Mesodermal cell (in vitro differentiated cells): ENCODE measurements around the gene LAMA5.

Experiments
- H3K27ac ChIP-seq: 2 replicates; pipeline ENCODE4 v1.7.0; 2013; ENCODE audit warnings: mild to moderate bottlenecking, low read depth, low read length, moderate library complexity; ENCODE audit not compliant: severe bottlenecking
- H3K36me3 ChIP-seq: 2 replicates; pipeline ENCODE4 v1.7.1; 2013; ENCODE audit warnings: mild to moderate bottlenecking, low read length, moderate library complexity; ENCODE audit not compliant: control insufficient read depth, insufficient read depth
- H3K4me1 ChIP-seq: one replicate; pipeline ENCODE4 v1.7.1; 2013; ENCODE audit warnings: mild to moderate bottlenecking, low read length; ENCODE audit not compliant: insufficient read depth, control insufficient read depth, poor library complexity, severe bottlenecking
- H3K4me3 ChIP-seq: 2 replicates; pipeline ENCODE4 v1.7.0; 2013; ENCODE audit warnings: low read length, control low read depth, mild to moderate bottlenecking; ENCODE audit not compliant: insufficient read depth, poor library complexity, severe bottlenecking; ENCODE audit errors: extremely low read depth
- H3K9me3 ChIP-seq: 2 replicates; pipeline ENCODE4 v1.7.1; 2013; ENCODE audit warnings: mild to moderate bottlenecking, low read length, moderate library complexity; ENCODE audit not compliant: control insufficient read depth
- WGBS, 2 experiments: methylation state at CpG; one replicate each; pipeline ENCODE4 v1.1.5; 2013; ENCODE audit warnings: missing lambda C conversion rate in 2 of 2; ENCODE audit not compliant: insufficient coverage in 2 of 2; 5-methylcytosine and 5-hydroxymethylcytosine counted together

Gene LAMA5

GRCh38 chr20:62328684-62329388 is 38.3 kb downstream of the LAMA5 start:
- H3K27ac ChIP-seq = no peak overlapping the region
- 94% methylated on average over 25 to 26 of the region's 26 CpGs for WGBS, 2 experiments
- no peaks in the 10 kb centered on the region for H3K9me3 ChIP-seq
- peaks cover 79% of the 10 kb centered on the region for H3K36me3 ChIP-seq
- H3K4me1 ChIP-seq = no peaks in the 10 kb centered on the region
- H3K4me3 ChIP-seq = no peak overlapping the region

DNA sequence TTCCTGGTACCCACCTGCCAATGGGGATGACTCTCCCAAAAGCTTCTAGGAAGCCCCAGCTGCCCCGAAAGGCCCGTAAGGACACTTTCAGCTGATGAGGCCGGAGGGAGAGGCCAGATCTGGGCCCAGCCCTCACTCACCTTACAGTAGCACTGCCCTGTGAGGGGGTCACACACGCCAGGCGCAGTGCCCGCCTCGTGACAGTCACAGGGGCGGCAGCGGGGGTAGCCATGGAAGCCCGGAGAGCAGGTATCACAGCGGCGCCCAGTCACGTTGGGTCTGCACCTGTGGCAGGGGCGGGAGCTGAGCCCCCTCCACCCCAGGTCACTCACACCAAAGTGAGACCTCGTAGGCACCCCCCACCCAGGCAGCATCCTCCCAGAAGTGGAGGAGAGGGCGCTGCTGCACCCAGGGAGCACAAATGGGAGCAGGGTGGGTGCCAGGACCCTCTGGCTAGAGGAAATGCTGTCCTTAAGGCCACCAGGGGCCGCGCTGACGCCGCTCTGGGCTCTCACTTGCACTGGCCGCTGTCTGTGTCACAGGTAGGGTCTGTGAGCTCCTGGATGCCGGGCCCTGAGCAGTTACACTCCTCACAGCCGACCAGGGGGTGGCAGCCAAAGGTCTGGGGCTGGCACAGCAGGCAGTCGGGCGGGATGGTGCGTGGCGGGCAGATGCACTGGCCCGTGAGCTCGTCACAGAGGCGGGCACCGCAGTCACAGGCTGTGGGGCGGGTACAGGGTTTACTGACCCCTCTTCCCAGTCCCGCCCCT is 39.2 kb downstream of the LAMA5 start:
- WGBS, 2 experiments = 92 to 98% methylated on average over 18 to 25 of the region's 33 CpGs
- no peaks in the 10 kb centered on the region for H3K9me3 ChIP-seq
- peaks cover 79% of the 10 kb centered on the region for H3K36me3 ChIP-seq
- no peaks in the 10 kb centered on the region for H3K4me1 ChIP-seq
- H3K27ac ChIP-seq = no peak overlapping the region
- no peak overlapping the region for H3K4me3 ChIP-seq

- H3K4me3 ChIP-seq = no peak overlapping the region
- 81 to 85% methylated on average over 18 to 27 of the region's 30 CpGs for WGBS, 2 experiments
- H3K4me1 ChIP-seq = no peaks in the 10 kb centered on the region
- H3K9me3 ChIP-seq = no peaks in the 10 kb centered on the region
- H3K36me3 ChIP-seq = peaks cover 74% of the 10 kb centered on the region
- no peak overlapping the region for H3K27ac ChIP-seq
Measured at GRCh38 chr20:62326959-62327725, 40.0 kb downstream of the LAMA5 start.

DNA sequence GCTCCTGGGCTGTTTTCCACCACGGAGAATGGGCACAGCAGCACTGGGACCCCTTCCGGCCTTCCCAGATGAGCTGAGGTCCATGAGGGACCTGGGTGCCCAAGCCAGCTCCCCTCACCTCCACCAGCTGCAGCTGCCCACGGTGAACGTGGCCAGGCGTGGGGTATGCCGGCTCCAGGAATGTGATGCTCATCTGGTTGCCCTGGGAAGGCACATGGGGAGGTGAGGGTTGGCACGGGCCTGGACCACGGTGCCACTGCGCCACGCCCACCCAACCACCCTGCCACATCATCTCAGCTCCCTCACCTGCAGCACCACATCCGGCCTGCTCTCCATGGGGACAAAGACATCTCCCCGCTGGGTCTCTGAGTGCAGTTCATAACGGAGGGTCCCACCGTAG is 40.6 kb downstream of the LAMA5 start:
- no peak overlapping the region for H3K27ac ChIP-seq
- 94 to 97% methylated on average over 7 to 12 of the region's 14 CpGs for WGBS, 2 experiments
- peaks cover 74% of the 10 kb centered on the region for H3K36me3 ChIP-seq
- H3K4me3 ChIP-seq = no peak overlapping the region
- no peaks in the 10 kb centered on the region for H3K4me1 ChIP-seq
- no peaks in the 10 kb centered on the region for H3K9me3 ChIP-seq

- H3K9me3 ChIP-seq = no peaks in the 10 kb centered on the region
- no peaks in the 10 kb centered on the region for H3K4me1 ChIP-seq
- WGBS, 2 experiments = 87 to 96% methylated on average over 12 to 13 of the region's 14 CpGs
- H3K27ac ChIP-seq = no peak overlapping the region
- peaks cover 74% of the 10 kb centered on the region for H3K36me3 ChIP-seq
- no peak overlapping the region for H3K4me3 ChIP-seq
Measured at GRCh38 chr20:62325172-62325905, 41.8 kb downstream of the LAMA5 start.

DNA sequence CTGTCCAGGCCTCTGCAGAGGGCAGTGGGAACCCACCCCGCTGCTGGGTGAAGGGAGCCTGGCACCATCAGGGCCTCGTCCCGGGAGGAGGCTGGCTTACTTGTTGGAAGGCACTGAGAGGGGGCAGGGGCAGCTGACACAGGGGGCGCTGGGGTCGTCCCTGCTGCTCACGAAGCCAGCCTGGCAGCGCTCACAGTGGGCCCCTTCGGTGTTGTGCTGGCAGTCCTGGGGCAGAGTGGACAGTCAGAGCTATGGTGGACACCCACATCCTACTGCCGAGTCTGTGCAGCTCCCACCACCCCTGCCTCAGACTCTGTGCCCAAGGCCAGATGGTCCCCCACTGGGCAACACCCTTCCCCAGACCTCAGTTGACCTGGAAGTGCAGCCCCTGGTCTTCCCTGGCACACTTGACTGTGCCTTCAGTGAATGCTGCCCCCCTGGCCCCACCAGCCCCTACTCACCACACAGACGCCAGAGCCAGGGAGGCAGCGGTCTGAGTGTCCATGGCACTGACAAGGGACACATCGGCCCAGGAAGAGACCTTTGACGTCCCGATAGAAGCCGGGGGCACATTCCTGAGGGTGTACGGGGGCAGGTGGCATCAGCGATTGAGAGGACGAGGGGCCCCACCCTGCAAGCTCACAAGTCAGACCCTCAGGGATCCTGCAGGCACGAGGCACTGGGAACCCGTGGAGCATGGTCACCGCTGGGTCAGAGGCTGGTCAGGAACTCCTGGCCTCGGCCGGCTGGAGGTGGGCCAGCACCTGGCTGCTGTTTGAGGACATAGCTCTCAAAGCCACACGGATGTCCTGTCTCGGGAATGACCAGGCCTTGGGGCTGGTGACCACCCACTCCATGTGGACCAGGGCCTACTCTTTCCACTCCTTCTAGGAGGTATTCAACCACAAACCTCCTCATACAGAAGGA is 42.9 kb downstream of the LAMA5 start:
- Histone ChIP-seq H3K36me3 (peaks cover 70% of the 10 kb centered on the region), H3K9me3 (no peaks in the 10 kb centered on the region), H3K4me3 (no peak overlapping the region), H3K27ac (no peak overlapping the region), H3K4me1 (no peaks in the 10 kb centered on the region)
- WGBS, 2 experiments = 87 to 91% methylated on average over 22 to 25 of the region's 25 CpGs

DNA sequence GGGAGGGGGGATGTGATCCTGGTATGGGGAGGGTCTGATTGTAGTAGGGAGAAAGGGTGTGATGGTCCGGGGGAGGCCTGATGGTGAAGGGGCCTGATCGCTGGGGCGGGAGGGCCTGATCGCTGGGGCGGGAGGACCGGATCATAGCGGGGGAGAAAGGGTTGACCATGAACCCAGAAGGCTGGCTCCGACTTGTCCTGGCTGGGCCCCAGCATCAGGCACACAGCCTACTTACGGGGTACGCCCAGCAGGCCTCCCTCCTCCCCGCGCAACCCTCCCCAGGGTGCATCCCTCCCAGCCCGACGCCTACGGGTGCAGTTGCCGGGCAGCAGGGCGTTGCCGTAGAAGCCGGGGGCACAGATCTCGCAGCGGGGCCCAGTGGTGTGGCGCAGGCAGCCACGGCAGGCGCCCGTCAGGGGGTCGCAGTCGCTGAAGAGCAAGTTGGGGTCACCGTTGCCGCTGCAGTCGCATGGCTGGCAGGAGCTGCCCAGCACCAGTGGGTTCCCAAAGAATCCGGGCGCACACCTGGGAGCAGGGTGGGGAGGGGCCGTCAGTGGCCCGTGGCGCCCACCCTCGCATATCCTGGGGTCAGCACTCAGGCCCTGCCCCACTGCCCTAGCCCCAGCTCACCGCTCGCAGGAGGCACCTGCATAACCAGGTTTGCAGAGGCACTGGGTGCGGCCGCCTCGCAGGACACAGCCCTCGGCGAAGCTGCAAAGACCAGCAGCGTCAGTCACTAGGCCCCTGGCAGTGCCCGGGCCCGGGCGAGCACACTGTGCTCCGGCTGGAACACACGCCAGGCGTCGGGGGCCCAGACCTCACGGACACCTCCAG is 43.7 kb downstream of the LAMA5 start:
- Histone ChIP-seq H3K4me3 (no peak overlapping the region), H3K27ac (no peak overlapping the region), H3K36me3 (peaks cover 71% of the 10 kb centered on the region), H3K9me3 (no peaks in the 10 kb centered on the region), H3K4me1 (no peaks in the 10 kb centered on the region)
- 93% methylated on average over 43 to 52 of the region's 52 CpGs for WGBS, 2 experiments

GRCh38 chr20:62322492-62323041 is 44.5 kb downstream of the LAMA5 start:
- no peak overlapping the region for H3K4me3 ChIP-seq
- H3K4me1 ChIP-seq = no peaks in the 10 kb centered on the region
- H3K36me3 ChIP-seq = peaks cover 64% of the 10 kb centered on the region
- no peaks in the 10 kb centered on the region for H3K9me3 ChIP-seq
- WGBS, 2 experiments = 97 to 100% methylated on average over 9 to 13 of the region's 16 CpGs
- no peak overlapping the region for H3K27ac ChIP-seq

DNA sequence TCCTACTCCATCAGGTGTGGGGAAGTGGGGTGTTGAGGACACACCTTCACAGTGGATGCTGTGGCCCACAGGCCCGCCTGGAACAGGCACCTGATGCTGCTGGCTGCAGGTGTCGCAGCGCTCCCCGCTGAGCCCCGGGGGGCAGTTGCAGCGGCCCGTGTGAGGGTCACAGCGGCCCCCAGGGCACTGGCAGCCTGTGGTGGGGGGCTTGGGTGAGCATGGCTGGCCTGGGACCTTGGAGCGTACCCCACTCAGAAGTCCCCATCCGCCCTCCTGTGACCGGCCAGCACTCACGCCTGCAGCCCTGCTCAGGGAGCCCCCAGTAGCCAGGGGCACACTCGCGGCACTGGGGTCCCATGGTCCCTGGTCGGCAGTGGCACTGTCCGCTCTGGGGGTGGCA is 45.1 kb downstream of the LAMA5 start:
- 95 to 100% methylated on average over 9 to 11 of the region's 16 CpGs for WGBS, 2 experiments
- no peaks in the 10 kb centered on the region for H3K9me3 ChIP-seq
- no peaks in the 10 kb centered on the region for H3K4me1 ChIP-seq
- H3K27ac ChIP-seq = no peak overlapping the region
- H3K36me3 ChIP-seq = peaks cover 64% of the 10 kb centered on the region
- H3K4me3 ChIP-seq = no peak overlapping the region
